NCI-H146 (cell line): ENCODE results near the gene PEX6.

Source experiments
- DNase-seq: peaks from one replicate; lab custom pipeline; 2025; lab: John Stamatoyannopoulos, UW

PEX6 gene, protein sequence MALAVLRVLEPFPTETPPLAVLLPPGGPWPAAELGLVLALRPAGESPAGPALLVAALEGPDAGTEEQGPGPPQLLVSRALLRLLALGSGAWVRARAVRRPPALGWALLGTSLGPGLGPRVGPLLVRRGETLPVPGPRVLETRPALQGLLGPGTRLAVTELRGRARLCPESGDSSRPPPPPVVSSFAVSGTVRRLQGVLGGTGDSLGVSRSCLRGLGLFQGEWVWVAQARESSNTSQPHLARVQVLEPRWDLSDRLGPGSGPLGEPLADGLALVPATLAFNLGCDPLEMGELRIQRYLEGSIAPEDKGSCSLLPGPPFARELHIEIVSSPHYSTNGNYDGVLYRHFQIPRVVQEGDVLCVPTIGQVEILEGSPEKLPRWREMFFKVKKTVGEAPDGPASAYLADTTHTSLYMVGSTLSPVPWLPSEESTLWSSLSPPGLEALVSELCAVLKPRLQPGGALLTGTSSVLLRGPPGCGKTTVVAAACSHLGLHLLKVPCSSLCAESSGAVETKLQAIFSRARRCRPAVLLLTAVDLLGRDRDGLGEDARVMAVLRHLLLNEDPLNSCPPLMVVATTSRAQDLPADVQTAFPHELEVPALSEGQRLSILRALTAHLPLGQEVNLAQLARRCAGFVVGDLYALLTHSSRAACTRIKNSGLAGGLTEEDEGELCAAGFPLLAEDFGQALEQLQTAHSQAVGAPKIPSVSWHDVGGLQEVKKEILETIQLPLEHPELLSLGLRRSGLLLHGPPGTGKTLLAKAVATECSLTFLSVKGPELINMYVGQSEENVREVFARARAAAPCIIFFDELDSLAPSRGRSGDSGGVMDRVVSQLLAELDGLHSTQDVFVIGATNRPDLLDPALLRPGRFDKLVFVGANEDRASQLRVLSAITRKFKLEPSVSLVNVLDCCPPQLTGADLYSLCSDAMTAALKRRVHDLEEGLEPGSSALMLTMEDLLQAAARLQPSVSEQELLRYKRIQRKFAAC

DNA sequence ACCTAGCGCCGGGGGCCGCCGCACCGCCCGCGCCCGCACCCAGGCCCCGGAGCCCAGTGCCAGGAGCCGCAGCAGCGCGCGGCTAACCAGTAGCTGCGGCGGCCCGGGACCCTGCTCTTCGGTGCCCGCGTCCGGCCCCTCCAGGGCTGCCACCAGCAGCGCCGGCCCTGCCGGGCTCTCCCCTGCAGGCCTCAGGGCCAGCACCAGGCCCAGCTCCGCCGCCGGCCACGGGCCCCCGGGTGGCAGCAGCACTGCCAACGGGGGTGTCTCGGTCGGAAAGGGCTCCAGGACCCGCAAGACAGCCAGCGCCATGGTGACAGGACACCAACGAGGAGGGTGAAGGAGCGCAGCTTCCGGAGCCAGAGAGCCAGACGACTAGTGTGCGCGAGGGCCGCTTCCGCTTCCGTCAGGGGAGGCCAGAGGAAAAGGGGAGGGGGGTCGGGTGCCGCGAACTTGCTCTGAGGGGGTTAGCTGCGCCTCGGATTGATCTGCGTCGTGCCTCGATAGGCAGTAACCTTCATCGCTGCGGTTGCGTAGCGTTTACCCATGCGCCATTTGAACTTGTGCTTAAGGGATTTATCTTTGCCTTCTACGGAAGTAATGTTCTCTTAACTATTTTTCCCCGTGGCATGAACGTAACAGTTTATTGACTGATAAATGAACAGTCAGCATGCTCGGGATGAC lies at the start of gene PEX6:
TSS of gene PEX6 (minus strand) at position 343 of the 684 bp plus-strand sequence. CDS start at position 312, 31 bp downstream.
- DNase-seq, result peak; percentile 97

DNA sequence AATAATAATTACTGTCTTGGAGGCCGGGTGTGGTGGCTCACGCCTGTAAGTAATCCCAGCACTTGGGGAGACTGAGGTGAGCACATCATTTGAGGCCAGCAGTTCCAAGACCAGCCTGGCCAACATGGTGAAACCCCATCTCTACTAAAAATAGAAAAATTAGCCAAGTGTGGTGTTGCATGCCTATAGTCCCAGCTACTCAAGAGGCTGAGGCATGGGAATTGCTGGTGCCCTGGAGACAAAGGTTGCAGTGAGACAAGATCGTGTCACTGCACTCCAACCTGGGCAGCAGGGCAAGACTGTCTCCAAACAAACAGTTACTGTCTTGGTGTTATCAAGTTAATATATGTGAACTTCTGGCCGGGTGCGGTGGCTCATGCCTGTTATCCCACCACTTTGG lies 47.4 kb upstream of the PEX6 start:
- no peak for DNase-seq

DNA sequence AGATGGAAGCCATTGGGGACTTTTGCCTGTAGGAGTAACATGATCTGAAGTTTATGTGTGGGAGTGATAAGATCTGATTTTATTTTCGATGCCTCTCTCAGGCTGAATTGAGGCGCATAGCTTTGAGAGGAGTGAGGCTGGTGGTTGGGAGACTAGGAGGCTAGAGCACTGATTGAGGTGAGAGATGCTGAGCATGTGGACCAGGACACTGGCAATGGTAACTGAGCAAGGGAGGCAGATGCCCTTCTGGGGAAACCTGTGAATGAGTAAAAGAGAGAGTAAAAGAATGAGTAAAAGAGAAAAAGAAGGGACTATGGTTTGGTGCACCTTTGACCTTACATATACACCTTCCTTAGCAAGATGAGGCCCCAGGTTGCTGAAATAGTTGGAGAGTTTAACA lies 45.5 kb upstream of the PEX6 start:
- no peak for DNase-seq

DNA sequence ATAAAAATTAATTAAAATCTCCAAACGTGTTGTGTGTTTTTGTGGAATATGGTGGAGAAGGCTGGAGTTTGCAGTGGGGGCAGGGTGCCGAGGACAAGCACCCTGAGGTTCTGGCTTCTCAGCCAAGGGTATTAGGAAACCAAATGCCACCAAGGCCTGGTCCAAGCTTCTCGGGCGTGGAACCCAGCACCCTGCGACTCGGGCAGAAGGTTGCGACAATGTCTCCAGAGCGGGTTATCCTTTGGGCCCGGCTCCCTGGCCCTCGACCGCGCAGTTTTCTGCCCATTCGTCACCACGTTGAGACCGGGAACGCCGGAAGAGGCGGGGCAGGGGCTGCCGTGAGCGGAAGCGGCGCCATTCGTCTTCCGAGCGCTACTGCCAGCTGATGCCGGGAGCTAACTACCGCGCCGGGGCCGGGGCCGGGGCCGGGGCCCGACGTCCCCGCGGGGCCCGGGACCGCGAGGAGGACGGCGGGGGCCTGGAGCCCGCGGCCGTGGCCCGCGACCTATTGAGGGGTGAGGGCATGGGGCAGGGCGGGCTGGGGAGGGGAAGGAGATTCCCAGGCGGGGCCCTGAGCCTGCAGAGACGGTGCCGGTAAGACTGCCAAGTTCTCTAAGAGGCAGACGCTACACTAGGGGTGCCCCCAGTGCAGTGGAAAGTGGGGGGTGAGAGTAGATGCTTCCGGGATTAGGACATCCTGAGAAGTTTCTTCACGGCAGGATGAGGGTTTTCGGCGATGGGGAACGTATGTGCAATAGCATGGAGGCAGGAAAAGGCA lies 42.5 kb upstream of the PEX6 start, which contains the start of gene RRP36:
TSS of gene RRP36 (plus strand) at position 354 of the 778 bp plus-strand sequence. CDS start at position 386, 32 bp downstream.
- peak; percentile 82 for DNase-seq

DNA sequence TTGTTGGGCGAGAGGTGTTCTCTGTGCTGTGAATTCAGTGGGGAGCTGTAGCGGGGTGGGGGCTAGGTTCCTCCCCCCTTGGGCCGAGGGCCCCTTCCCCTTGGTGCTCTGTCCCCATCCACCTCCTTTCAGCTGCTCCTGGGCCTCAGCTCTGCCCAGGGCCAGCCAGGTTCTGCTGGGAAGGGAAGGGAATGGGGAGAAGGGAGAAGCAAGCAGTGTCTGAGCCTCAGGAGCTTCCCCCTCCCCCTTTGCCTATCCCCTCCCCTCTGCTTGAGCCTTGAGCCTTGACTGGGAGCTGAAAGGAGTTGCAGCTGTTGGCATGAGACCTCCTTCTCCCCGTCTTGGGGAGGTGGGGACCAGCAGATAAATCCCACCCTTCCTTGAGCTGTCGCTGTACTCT lies 41.9 kb upstream of the PEX6 start:
- DNase-seq, result no peak

DNA sequence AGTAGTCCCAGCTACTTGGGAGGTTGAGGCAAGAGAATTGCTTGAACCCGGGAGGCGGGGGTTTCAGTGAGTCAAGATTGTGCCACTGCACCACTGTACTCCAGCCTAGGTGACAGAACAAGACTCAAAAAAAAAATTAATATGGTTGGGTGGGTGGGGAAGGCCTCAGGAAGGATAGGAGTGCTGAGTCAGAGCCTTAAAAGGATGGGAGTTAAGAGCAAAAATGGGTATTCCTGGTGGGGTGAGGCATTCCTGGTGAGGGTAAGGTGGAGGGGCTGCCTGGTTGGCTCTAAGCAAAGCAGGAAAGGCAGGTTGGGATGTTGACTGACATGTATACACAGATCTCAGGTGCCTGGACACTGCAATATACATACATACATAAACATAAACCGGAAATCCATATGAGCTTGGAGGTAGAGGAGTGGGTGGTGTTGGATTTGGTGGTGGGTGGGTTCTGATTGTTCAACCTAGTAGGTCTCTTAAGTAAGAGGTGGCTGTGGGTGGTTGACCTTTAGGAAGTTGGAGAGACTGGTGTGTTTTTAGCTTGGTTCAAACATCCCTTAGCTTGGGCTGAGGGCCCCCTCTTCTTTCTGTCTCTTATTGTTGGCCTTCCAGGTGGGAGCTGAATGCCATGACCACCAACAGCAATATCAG lies 41.2 kb upstream of the PEX6 start:
- DNase-seq, result no peak

DNA sequence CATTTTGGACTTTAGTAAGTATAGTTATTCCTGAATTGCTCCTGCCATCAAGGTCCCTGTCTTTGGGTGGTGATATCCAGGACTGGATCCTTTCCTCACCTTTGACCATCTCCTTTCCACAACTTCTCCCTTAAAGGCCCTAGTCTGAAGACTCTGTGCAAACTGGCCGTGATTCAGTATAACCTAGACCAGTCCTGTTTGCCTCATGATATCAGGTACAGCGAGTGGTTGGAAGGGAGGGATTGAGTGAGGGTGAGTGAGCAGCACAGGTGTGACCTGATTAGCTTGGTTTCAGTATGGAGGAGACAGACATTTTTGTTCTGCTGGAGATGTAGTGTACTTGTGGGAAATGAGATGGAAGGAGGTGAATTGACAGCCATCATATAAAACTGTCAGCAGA lies 40.2 kb upstream of the PEX6 start:
- no peak for DNase-seq

DNA sequence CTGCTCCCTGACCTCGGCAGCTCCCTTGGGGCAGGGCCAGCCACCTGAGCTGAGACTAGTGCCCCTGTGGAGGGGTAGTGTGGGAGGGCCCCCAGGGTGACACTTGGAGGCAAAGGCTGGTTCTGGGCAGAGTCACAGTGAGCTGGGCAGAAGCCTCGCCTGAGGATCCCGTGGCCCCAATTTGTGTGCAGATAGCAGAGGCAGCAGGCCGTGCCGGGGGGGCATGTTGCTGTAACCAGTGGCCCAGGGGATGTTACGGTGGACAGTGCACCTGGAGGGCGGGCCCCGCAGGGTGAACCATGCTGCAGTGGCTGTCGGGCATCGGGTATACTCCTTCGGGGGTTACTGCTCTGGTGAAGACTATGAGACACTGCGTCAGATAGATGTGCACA lies 38.0 kb upstream of the PEX6 start:
- DNase-seq, result no peak

DNA sequence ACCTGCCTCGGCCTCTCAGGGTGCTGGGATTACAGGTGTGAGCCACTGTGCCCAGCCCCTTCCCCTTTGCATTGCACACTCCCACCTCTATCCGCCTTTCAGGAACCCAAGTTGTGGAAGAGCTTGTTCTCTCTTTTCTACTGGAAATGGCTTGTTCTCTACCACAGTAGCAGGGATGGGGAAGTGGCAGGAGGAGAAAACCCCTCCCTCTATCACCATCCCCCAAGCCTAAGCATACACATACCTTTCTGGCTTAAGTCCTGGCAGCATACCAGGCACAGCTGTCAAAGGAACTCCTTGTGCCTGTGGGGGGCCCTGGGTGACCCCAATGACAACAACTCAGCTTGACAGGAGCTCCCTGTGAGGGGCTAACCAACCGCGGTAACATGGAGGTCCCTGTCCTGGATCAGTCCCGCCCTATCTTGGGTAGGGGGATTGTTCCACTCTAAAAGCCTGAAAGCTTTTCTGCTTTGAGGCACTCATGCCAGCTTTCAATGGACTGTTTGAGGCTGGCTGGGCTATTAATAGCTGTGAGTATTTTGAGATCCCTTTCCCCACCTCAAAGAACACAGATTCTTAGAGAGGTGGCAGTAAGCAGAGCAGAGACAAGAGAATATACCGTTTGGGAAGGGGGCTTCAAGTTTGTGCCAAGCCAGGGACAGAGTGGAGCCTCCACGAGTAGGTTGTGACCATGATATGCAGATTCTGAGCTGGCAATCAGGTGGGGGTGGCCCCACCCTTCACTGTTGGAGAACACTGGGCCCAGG lies 37.4 kb upstream of the PEX6 start:
- no peak for DNase-seq

DNA sequence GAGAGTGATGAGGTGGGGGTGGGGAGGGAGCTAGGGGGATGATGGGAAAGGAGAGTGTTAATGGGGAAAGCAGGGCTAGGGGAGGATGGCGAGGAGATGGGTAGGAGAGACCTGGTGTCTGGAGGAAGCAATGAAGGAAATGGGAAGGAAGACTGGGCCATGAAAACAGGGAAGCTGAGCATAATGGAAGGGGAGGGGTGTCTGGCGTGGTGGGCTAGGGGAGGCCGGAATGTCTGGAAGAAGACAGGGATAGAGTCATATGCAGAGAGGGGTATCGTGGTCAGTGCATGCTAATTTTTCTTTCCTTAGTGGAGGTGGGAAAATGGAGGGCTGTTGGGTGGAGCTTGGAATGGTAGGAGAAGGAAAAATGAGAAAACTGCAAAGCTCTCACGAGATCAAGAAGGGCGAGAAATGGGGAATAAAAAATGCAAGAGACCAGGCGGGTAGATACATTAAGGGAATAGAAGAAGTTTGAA lies 35.5 kb upstream of the PEX6 start:
- peak; percentile 52 for DNase-seq

DNA sequence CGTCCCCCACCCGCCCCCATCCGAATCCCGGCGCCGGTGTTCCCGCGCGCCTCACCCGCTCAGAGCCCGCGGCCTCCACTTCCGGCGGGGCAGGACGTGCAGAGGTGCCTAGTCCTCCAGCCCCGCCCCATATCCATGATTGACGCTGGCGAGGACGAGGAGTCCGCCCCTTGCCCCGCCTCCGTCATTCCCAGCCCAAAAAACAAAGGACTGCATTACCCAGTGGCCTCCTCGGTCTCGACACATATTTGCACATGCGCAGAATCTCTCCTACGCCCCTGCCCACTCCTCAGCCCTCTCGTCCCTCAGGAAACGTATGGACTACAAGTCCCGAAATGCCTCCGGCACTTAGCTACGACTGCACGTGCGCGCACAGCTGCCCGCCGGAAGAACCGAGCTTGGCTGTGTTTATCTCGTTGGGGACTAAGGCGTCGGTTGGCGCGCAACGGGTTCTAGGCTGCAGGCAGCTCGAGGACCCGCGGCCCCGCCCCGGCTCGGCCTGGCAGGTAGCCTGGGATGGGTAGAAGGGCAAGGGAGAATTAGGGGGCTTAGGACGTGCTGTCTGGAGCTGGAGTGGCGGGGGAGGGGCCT lies 35.0 kb upstream of the PEX6 start, which contains the start of the genes KLHDC3 and MEA1:
TSS of gene KLHDC3 (plus strand) at position 407 of the 591 bp plus-strand sequence. CDS start 2,944 bp downstream, outside the sequence.
TSS of gene MEA1 (minus strand) at position 104 of the 591 bp plus-strand sequence. CDS start 133 bp downstream, outside the sequence.
- peak; percentile 100 for DNase-seq

DNA sequence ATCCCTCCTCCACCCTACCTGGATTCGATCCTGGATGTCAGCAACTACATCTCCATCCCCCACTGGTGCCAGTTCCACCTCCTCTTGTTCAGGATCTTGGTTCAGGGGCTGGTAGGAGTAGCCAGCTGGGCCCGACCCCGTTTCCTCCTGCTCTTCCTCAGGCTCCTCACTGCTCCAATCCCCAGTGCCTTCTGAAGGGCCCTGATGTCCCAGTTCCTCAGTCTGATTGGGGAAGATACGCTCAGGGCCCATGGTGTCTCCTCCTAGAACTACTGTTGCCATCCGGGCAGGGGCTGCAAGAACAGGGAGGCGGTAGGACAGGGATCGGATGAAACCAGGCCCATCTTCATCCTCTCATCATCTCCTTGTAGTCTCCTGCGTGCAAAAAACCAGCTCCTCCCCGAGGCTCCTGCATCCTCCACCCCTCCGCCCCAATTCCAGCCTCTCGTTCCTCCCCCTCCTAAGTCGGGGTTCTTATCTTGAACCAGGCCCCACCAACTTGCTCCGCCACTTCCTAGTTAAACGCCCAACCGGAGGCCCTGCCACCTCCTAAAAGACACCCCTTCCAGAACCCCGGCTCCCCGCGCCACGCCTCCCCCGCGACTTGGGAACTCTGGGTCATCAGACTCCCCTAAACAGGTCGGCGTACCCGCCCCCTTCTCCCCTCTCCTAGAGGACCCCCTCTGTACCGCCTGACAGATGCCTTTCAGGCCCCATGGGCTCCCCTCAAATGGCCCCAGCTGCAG lies 34.3 kb upstream of the PEX6 start:
- peak; percentile 74 for DNase-seq

DNA sequence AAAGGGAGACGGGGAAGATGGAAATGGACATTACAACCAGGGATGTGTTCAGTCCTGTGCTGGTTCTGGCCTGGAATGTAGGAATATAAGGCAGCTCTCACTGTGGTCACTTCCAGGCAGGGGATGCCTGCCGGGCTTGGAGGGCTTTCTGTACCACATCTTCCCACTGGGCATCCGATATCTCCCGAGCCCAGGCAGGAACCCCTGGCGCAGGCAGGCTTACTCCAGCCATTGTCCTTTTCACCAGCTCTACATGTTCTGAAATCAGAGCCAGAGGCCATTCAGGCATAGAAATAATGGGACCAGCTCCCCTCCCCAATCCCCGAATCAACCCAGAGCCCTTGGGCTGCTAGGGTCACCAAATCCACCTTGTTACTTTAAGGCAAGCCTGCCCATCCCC lies 33.4 kb upstream of the PEX6 start:
- DNase-seq, result no peak

DNA sequence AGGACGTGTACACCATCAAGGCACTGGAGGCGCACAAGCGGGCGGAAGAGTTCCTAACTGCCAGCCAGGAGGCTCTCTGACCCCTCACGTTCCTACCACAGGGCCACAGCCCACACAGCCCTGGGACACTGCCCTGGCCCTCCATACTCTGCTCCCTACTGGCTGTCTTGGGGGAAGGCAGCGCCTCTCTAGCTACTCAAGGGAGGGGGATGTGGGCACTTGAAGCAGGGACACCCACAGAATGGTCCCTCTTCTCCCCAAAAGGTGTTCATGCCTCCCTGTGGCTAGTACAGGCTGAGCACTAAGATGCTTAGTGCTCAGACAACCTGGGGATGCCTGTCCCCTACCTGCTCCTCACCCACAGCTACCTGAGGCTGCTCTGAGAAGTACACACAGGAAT lies 32.2 kb upstream of the PEX6 start:
- no peak for DNase-seq

DNA sequence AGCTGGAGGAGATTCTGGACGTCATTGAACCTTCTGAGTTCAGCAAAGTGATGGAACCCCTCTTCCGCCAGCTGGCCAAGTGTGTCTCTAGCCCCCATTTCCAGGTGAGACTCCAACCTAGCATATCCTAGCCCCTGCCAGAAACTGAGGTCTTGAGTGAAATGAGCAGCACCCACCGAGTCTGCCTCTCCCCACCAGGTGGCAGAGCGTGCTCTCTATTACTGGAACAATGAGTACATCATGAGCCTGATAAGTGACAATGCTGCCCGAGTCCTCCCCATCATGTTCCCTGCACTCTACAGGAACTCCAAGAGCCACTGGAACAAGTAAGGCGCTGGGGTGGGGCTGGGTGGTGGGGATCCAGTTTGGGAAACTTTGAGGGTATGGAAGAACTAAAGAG lies 30.1 kb upstream of the PEX6 start:
- peak; percentile 34 for DNase-seq

DNA sequence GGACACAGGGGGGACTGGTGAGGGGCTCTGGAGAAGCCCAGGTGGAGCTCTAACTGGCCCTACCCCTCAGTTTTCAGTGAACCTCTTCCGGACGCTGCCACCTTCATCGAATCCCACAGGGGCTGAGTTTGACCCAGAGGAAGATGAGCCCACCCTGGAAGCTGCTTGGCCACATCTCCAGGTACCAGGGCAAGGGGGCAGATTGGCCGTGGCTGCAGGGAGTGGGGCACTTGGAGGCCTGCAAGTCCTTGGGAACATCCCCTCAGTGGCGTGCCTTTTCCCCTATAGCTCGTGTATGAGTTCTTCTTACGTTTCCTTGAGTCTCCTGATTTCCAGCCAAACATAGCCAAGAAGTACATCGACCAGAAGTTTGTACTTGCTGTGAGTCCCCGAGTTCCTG lies 28.1 kb upstream of the PEX6 start:
- DNase-seq, result no peak

DNA sequence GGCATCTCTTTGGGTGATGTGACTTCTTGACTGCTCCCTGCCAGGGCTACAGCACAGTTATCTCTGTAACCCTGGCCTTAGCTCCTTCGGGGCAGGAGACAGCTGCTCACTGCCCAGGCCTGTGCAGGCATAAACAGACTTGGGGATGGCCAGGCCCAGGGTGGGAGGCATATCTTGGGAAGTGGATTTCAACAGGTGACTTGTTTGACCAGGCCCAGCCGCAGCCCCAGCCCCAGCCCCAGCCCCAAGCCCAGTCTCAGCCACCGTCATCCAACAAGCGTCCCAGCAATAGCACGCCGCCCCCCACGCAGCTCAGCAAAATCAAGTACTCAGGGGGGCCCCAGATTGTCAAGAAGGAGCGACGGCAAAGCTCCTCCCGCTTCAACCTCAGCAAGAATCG lies 27.3 kb upstream of the PEX6 start:
- no peak for DNase-seq

DNA sequence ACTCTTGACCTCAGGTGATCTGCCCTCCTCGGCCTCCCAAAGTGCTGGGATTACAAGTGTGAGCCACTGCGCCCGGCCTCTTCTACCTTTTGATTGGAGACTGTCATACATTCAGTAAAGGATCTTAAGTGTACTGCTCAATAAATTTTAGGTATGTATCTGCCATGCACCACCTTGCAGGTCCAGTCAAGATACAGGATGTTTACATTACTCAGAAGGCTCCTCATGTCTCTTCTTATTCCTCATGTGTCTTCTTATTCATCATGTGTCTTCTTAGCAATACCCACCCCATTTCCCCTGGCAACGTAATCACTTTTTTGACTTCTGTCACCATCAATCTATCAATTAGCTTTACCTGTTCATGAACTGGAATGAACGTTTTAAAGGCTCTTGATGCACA lies 26.9 kb upstream of the PEX6 start:
- no peak for DNase-seq

DNA sequence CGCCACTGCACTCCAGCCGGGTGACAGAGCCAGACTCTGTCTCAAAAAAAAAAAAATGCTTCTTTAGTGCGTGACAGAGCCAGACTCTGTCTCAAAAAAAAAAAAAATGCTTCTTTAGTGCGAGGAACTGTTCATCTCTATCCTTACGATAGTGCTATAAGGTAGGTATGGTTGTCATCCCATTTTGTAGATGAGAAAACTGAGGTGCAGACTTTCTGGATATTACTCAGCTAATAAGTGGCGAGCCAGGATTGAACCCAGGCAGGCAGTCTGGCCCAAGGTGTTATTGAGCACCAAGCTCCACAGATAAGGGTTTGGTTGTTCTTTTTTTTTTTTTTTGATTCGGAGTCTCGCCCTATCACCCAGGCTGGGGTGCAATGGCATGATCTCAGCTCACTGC lies 22.9 kb upstream of the PEX6 start:
- DNase-seq, result no peak
